WTC11 (cell line): ENCODE data around the gene PLA2G4E. TPM values are rescaled to one million over a fixed set of nuclear protein-coding genes. Genes with fewer than 3 reads are reported as not detected.

Experiments
- ATAC-seq: fragments of 200-7000 bp; cut with Tn5 transposase; 2 replicates; pipeline ENCODE4 v1.10.0; 2021; ENCODE audit warnings: mild to moderate bottlenecking, moderate library complexity
- CTCF ChIA-PET: fragments of 300-600 bp; sonication (Branson Sonifier 250); formaldehyde crosslinking; loops from one replicate; lab custom pipeline; 2021; ENCODE audit warnings: antibody characterized with exemption; lab: Charles Lee
- POLR2A ChIA-PET: fragments of 350-600 bp; sonication (Branson Sonifier 250); formaldehyde crosslinking; loops from one replicate; lab custom pipeline; 2021; ENCODE audit warnings: antibody characterized with exemption; lab: Charles Lee
- DNase-seq: peaks from one replicate; pipeline ENCODE4 v3.0.0; 2021; ENCODE audit warnings: low spot score
- H3K27ac Mint-ChIP-seq: 2 replicates; pipeline ENCODE4 v1.8.0; 2021; ENCODE audit warnings: mixed read lengths
- H3K27me3 Mint-ChIP-seq: 2 replicates; pipeline ENCODE4 v1.8.0; 2021; ENCODE audit warnings: low read depth, mild to moderate bottlenecking, moderate library complexity, mixed read lengths
- H3K36me3 Mint-ChIP-seq: 2 replicates; pipeline ENCODE4 v1.8.0; 2021; ENCODE audit warnings: mixed read lengths
- H3K4me1 Mint-ChIP-seq: 2 replicates; pipeline ENCODE4 v1.8.0; 2022; ENCODE audit warnings: mixed read lengths
- H3K4me3 Mint-ChIP-seq: 2 replicates; pipeline ENCODE4 v1.8.0; 2021; ENCODE audit warnings: mild to moderate bottlenecking, moderate library complexity, mixed read lengths
- H3K9me3 Mint-ChIP-seq: 2 replicates; pipeline ENCODE4 v1.8.0; 2021; ENCODE audit warnings: mixed read lengths
- AFF4 ChIP-seq: sonication (generic); formaldehyde crosslinking; IDR thresholded peaks from 2 replicates; pipeline ENCODE4 v1.8.1; 2023; ENCODE audit warnings: mild to moderate bottlenecking, missing genetic modification reagents, borderline replicate concordance
- ATF1 ChIP-seq: sonication (generic); formaldehyde crosslinking; IDR thresholded peaks from 2 replicates; pipeline ENCODE4 v1.8.1; 2023; ENCODE audit warnings: mild to moderate bottlenecking, moderate library complexity, missing genetic modification reagents
- CBFB ChIP-seq: sonication (generic); formaldehyde crosslinking; IDR thresholded peaks from 2 replicates; pipeline ENCODE4 v1.8.1; 2022; ENCODE audit warnings: mild to moderate bottlenecking, low read depth, missing genetic modification reagents
- CREB1 ChIP-seq: sonication (generic); formaldehyde crosslinking; IDR thresholded peaks from 2 replicates; pipeline ENCODE4 v1.8.0; 2023; ENCODE audit warnings: mild to moderate bottlenecking, missing genetic modification reagents
- EMX1 ChIP-seq: fragments of 250-450 bp; sonication (Bioruptor Pico); IDR thresholded peaks from 2 replicates; pipeline ENCODE4 v1.8.0; 2021; ENCODE audit warnings: mild to moderate bottlenecking
- FOXJ3 ChIP-seq: sonication (generic); formaldehyde crosslinking; IDR thresholded peaks from 2 replicates; pipeline ENCODE4 v1.9.0; 2021; ENCODE audit warnings: missing genetic modification reagents, mild to moderate bottlenecking, borderline replicate concordance
- GRHL2 ChIP-seq: fragments of 250-450 bp; sonication (Bioruptor Pico); IDR thresholded peaks from 2 replicates; pipeline ENCODE4 v1.8.0; 2022; ENCODE audit warnings: mild to moderate bottlenecking, moderate library complexity; ENCODE audit not compliant: insufficient replicate concordance, severe bottlenecking
- HMGA2 ChIP-seq: fragments of 250-450 bp; sonication (Bioruptor Pico); IDR thresholded peaks from 2 replicates; pipeline ENCODE4 v1.4.0; 2021; ENCODE audit warnings: mild to moderate bottlenecking, moderate library complexity
- HMGXB4 ChIP-seq: sonication (generic); formaldehyde crosslinking; IDR thresholded peaks from 2 replicates; pipeline ENCODE4 v1.8.1; 2023; ENCODE audit warnings: mild to moderate bottlenecking, moderate library complexity, missing genetic modification reagents
- JAZF1 ChIP-seq: fragments of 250-450 bp; sonication (Bioruptor Pico); IDR thresholded peaks from 2 replicates; pipeline ENCODE4 v1.9.0; 2021; ENCODE audit warnings: moderate library complexity, mild to moderate bottlenecking, inconsistent platforms
- MYBL2 ChIP-seq: sonication (generic); formaldehyde crosslinking; IDR thresholded peaks from 2 replicates; pipeline ENCODE4 v1.8.1; 2023; ENCODE audit warnings: mild to moderate bottlenecking, moderate library complexity, missing genetic modification reagents
- NFATC4 ChIP-seq: fragments of 250-450 bp; sonication (Bioruptor Pico); IDR thresholded peaks from 2 replicates; pipeline ENCODE4 v1.9.0; 2021; ENCODE audit warnings: mild to moderate bottlenecking
- NR2C2 ChIP-seq: sonication (generic); formaldehyde crosslinking; IDR thresholded peaks from 2 replicates; pipeline ENCODE4 v1.8.0; 2022; ENCODE audit warnings: mild to moderate bottlenecking, missing genetic modification reagents
- OVOL2 ChIP-seq: fragments of 250-450 bp; sonication (Bioruptor Pico); IDR thresholded peaks from 2 replicates; pipeline ENCODE4 v1.9.0; 2021; ENCODE audit warnings: mild to moderate bottlenecking, borderline replicate concordance
- PRRX2 ChIP-seq: fragments of 250-450 bp; sonication (Bioruptor Pico); IDR thresholded peaks from 2 replicates; pipeline ENCODE4 v1.8.0; 2021; ENCODE audit warnings: mild to moderate bottlenecking
- ZBTB21 ChIP-seq: sonication (generic); formaldehyde crosslinking; IDR thresholded peaks from 2 replicates; pipeline ENCODE4 v1.8.1; 2023; ENCODE audit warnings: mild to moderate bottlenecking, missing genetic modification reagents, borderline replicate concordance
- ZNF121 ChIP-seq: sonication (generic); formaldehyde crosslinking; IDR thresholded peaks from 2 replicates; pipeline ENCODE4 v1.8.0; 2023; ENCODE audit warnings: missing genetic modification reagents
- ZNF138 ChIP-seq: sonication (generic); formaldehyde crosslinking; conservative IDR thresholded peaks from 2 replicates; pipeline ENCODE4 v1.8.1; 2022; ENCODE audit warnings: mild to moderate bottlenecking, moderate library complexity, missing genetic modification reagents
- ZNF281 ChIP-seq: sonication (generic); formaldehyde crosslinking; IDR thresholded peaks from 2 replicates; pipeline ENCODE4 v1.8.0; 2023; ENCODE audit warnings: mild to moderate bottlenecking, missing genetic modification reagents
- ZNF396 ChIP-seq: fragments of 250-450 bp; sonication (Bioruptor Pico); IDR thresholded peaks from 2 replicates; pipeline ENCODE4 v1.8.0; 2021; ENCODE audit warnings: mild to moderate bottlenecking, moderate library complexity, borderline replicate concordance
- ZNF416 ChIP-seq: fragments of 250-450 bp; sonication (Bioruptor Pico); IDR thresholded peaks from 2 replicates; pipeline ENCODE4 v1.9.0; 2021; ENCODE audit warnings: mild to moderate bottlenecking, inconsistent platforms
- ZNF423 ChIP-seq: fragments of 250-450 bp; sonication (Bioruptor Pico); IDR thresholded peaks from 2 replicates; pipeline ENCODE4 v2.1.2; 2022; ENCODE audit warnings: mild to moderate bottlenecking, moderate library complexity
- ZNF532 ChIP-seq: fragments of 250-450 bp; sonication (Bioruptor Pico); IDR thresholded peaks from 2 replicates; pipeline ENCODE4 v1.9.0; 2021; ENCODE audit warnings: mild to moderate bottlenecking, borderline replicate concordance
- total RNA-seq: library from RNA; stranded (reverse); gene quantifications from 3 replicates; pipeline ENCODE4 v1.2.3, GENCODE V29; 2021

PLA2G4E gene
- total RNA-seq, 1 experiment from 2014 or later = not detected

- CTCF ChIA-PET = interaction anchor here (0.6 to 1.6 kb wide), 3 partner anchors 61 to 575 kb away, joined by 4 to 6 read pairs (median 5); no protein-coding TSS in a partner anchor
- no peak for ATAC-seq
- Mint-ChIP-seq H3K27me3 (no peaks in the 10 kb centered on the region; the same call in 1 of the 2 replicates), H3K4me3 (no peak overlapping the region), H3K36me3 (no peaks in the 10 kb centered on the region), H3K27ac (no peak overlapping the region), H3K9me3 (no peaks in the 10 kb centered on the region), H3K4me1 (no peaks in the 10 kb centered on the region)
- TF ChIP-seq ZNF416 (CRISPR knock-in tag) (no peak), ZNF423 (CRISPR knock-in tag) (no peak), GRHL2 (CRISPR knock-in tag) (no peak), ZNF138 (CRISPR knock-in tag) (no peak), FOXJ3 (CRISPR knock-in tag) (no peak), ZNF281 (CRISPR knock-in tag) (no peak), CBFB (no peak), AFF4 (CRISPR knock-in tag) (no peak), ZNF396 (CRISPR knock-in tag) (no peak), ZNF532 (CRISPR knock-in tag) (no peak), PRRX2 (CRISPR knock-in tag) (no peak), CREB1 (no peak), HMGA2 (CRISPR knock-in tag) (no peak), MYBL2 (CRISPR knock-in tag) (no peak)
- POLR2A ChIA-PET = no interaction called here
- no peak for DNase-seq
These were observed 25.4 kb downstream of the PLA2G4E start for GRCh38 chr15:41995476-41995855.

- ChIA-PET CTCF (interaction anchor here (1.3 to 1.7 kb wide), 4 partner anchors 14 to 143 kb away, joined by 3 to 5 read pairs (median 4); no protein-coding TSS in a partner anchor), POLR2A (no interaction called here)
- Mint-ChIP-seq H3K27ac (no peak overlapping the region), H3K4me3 (no peak overlapping the region), H3K36me3 (no peaks in the 10 kb centered on the region), H3K9me3 (no peaks in the 10 kb centered on the region), H3K4me1 (peaks cover 3% of the 10 kb centered on the region), H3K27me3 (no peaks in the 10 kb centered on the region; the same call in 1 of the 2 replicates)
- ATAC-seq (no peak), DNase-seq (no peak)
- TF ChIP-seq NFATC4 (CRISPR knock-in tag) (no peak), OVOL2 (CRISPR knock-in tag) (no peak), NR2C2 (no peak), ZBTB21 (no peak), JAZF1 (CRISPR knock-in tag) (no peak), ZNF121 (CRISPR knock-in tag) (no peak), EMX1 (CRISPR knock-in tag) (no peak), ATF1 (CRISPR knock-in tag) (no peak), HMGXB4 (CRISPR knock-in tag) (no peak)
These were observed 25.9 kb downstream of the PLA2G4E start for GRCh38 chr15:41994772-41995475.
